Stomach (tissue), 4 donors: ENCODE results near the gene PLCG2.

Experiments
- CTCF ChIP-seq, 7 experiments: fragments of 450-650 bp in 4 of 7; fragments of 200-600 bp in 3 of 7; sonication (generic) in 3 of 7; IDR thresholded peaks; one replicate each; pipeline ENCODE4 v1.5.1; 2016 to 2019; ENCODE audit warnings: antibody characterized with exemption in 7 of 7, control low read depth in 2 of 7, mild to moderate bottlenecking in 1 of 7
- EP300 ChIP-seq: sonication (generic); formaldehyde crosslinking; IDR thresholded peaks from one replicate; pipeline ENCODE4 v1.6.1; 2017; ENCODE audit warnings: antibody characterized with exemption
- POLR2AphosphoS5 ChIP-seq, 3 donors: sonication (generic); formaldehyde crosslinking; IDR thresholded peaks; one replicate each; pipeline ENCODE4 v1.6.1; 2016; ENCODE audit warnings: antibody characterized with exemption in 3 of 3

- TF ChIP-seq EP300 (no peak), CTCF (IDR thresholded peaks at IDR 0.05) (no peak), POLR2AphosphoS5 (IDR thresholded peaks at IDR 0.05) (no peak)
Observed at GRCh38 chr16:81921085-81921814, 142.2 kb downstream of the PLCG2 start.
